SK-N-SH (cell line): ENCODE data around the gene SERP2.
"Not testable (repeated sequence)": the region's sequence is repeated elsewhere in the genome, so short reads cannot be mapped to it uniquely, and the experiment has no call there.

Experiments
- CTCF ChIP-seq: fragments of 200-600 bp; sonication (generic); IDR thresholded peaks from 2 replicates; pipeline ENCODE4 v1.6.1; 2017; ENCODE audit warnings: antibody characterized with exemption, mild to moderate bottlenecking, moderate library complexity
- ELF1 ChIP-seq: IDR thresholded peaks from 2 replicates; pipeline ENCODE4 v1.4.0; 2012
- EZH2phosphoT487 ChIP-seq: fragments of 200-600 bp; sonication (generic); IDR thresholded peaks from 2 replicates; pipeline ENCODE4 v1.6.1; 2017; ENCODE audit warnings: low read depth, mixed run types, mild to moderate bottlenecking, antibody characterized with exemption, moderate library complexity, borderline replicate concordance
- GABPA ChIP-seq: IDR thresholded peaks from 2 replicates; pipeline ENCODE4 v1.4.0; 2012; ENCODE audit warnings: low read depth, mild to moderate bottlenecking
- GATA2 ChIP-seq: sonication (generic); formaldehyde crosslinking; IDR thresholded peaks from 2 replicates; pipeline ENCODE4 v1.5.0; 2020; ENCODE audit warnings: mild to moderate bottlenecking, missing genetic modification reagents
- JUND ChIP-seq: IDR thresholded peaks from 2 replicates; pipeline ENCODE4 v1.4.0; 2012
- MXI1 ChIP-seq: IDR thresholded peaks from 2 replicates; pipeline ENCODE4 v1.6.1; 2012; ENCODE audit warnings: mild to moderate bottlenecking, low read depth, low read length, improper control_type of control experiment
- NFIC ChIP-seq: IDR thresholded peaks from 2 replicates; pipeline ENCODE4 v1.4.0; 2012; ENCODE audit warnings: borderline replicate concordance
- RAD21 ChIP-seq: IDR thresholded peaks from 2 replicates; pipeline ENCODE4 v1.6.1; 2012; ENCODE audit warnings: mild to moderate bottlenecking, low read length
- USF1 ChIP-seq: IDR thresholded peaks from 2 replicates; pipeline ENCODE4 v1.4.0; 2012; ENCODE audit warnings: low read depth, borderline replicate concordance

- TF ChIP-seq USF1; EZH2phosphoT487; CTCF; MXI1; GABPA; GATA2 (CRISPR knock-in tag); RAD21; NFIC; ELF1; JUND: not testable (repeated sequence)
Measured at GRCh38 chr13:44329041-44329440, 44.6 kb upstream of the SERP2 start.
